ENCODE measurements around the gene NMU. TPM values are rescaled to one million over a fixed set of nuclear protein-coding genes. Genes with fewer than 3 reads are reported as not detected.

Gene NMU
- total and polyA plus RNA-seq, 9 of the 15 experiments (the other 6 are each of a cell fraction or from before 2014, with no cell fraction given), result 73.8 to 846 (median 599) TPM

DNA sequence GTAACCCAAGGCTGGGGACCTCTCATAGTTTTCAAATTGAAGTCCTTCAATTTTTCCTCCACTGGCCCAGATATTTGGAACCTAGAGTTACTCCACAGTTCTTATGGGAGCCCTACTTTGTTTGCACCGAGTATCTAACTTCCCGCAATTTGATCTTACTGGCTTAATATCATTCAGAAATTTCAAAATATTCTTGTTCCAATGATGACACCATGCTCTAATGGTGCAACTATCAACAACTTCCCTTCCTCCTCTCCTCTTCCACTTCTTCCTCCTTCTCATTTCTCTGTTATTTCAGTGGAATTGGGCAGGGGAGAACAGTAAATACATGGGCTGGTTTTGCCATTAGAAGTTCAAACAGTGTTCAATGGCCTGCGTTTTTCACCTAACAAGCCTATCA lies 64.3 kb downstream of the NMU start (continued):
- TF ChIP-seq, protein P1, sequence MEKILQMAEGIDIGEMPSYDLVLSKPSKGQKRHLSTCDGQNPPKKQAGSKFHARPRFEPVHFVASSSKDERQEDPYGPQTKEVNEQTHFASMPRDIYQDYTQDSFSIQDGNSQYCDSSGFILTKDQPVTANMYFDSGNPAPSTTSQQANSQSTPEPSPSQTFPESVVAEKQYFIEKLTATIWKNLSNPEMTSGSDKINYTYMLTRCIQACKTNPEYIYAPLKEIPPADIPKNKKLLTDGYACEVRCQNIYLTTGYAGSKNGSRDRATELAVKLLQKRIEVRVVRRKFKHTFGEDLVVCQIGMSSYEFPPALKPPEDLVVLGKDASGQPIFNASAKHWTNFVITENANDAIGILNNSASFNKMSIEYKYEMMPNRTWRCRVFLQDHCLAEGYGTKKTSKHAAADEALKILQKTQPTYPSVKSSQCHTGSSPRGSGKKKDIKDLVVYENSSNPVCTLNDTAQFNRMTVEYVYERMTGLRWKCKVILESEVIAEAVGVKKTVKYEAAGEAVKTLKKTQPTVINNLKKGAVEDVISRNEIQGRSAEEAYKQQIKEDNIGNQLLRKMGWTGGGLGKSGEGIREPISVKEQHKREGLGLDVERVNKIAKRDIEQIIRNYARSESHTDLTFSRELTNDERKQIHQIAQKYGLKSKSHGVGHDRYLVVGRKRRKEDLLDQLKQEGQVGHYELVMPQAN (IDR thresholded peaks at IDR 0.05; ENCODE audit: borderline replicate concordance), result no peak
- TF ChIP-seq KAT8 (IDR thresholded peaks at IDR 0.05; ENCODE audit: low read depth), result no peak

DNA sequence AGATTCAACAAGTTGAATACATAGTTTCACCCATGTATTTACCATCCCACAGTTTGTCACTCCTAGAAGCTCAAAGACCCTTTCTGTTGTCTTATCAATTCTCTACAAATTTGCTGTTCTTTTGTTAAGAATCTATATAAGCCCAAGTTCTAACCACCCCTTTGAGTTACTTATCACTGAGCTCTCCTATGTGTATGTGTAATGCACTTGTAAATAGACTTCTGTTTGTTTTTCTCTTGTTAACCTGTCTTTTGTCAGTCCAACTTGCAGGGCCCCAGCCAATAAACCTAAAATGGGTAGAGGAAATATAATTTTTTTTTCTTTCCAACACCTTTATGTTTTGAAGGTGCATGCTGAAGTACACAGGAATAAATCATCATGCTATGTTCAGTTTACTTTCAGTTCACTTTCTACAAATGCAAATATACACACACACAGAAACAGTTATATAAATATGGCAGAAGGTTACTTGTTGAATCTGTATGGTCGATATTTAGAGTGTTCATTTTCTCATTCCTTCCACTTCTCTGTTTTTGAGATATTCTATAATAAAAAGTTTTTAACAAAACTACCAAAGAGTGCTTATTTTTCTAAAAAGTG lies 67.1 kb downstream of the NMU start:
- no peak overlapping the region for H3K4me3 ChIP-seq
- no TSS peak for BruUV-seq (replicated peaks)
- intact Hi-C loops (cut with micrococcal nuclease) (no loop called here), in situ Hi-C loops (cut with MboI) (no loop called here)
- H2AFZ ChIP-seq (ENCODE audit: low read depth, low read length), result no peak overlapping the region
- peaks cover 6% of the 10 kb centered on the region; the same call in 2 of the 3 replicates for H3K36me3 ChIP-seq (ENCODE audit: control insufficient read depth, insufficient read depth, low read length)
- ChIA-PET POLR2A (interaction anchor here (0.6 kb wide), 1 partner anchor 23 kb away, joined by 3 read pairs; no protein-coding TSS in a partner anchor), CTCF (ENCODE audit: low intra/inter-chr PET ratio) (no interaction called here)
- H3K4me1 ChIP-seq (replicated peaks in 1 of 2; ENCODE audit: control insufficient read depth in 2 of 2, insufficient read depth in 2 of 2, low read length in 2 of 2), result peaks cover 0 to 4% of the 10 kb centered on the region in 2 experiments; a peak in 1 of 5 replicates
- DNase-seq (ENCODE audit: extremely low read depth in 1 of 4, low spot score in 3 of 4), result no peak
- H3K9me3 ChIP-seq (replicated peaks; ENCODE audit: control insufficient read depth, insufficient read depth, low read depth, low read length), result 0 out of 2 replicates have a peak, but pooled peaks cover 1% of the 10 kb centered on the region
- no peaks in the 10 kb centered on the region for H3K9me1 ChIP-seq (ENCODE audit: control insufficient read depth, insufficient read depth, low read length)
- H3K27ac ChIP-seq (ENCODE audit: extremely low read depth, low read depth, low read length), result no peak overlapping the region
- 72% methylated on average over 1 of the region's 1 CpG for WGBS (ENCODE audit: insufficient coverage, low coverage, missing lambda C conversion rate)
- no peaks in the 10 kb centered on the region for H3K79me2 ChIP-seq (ENCODE audit: control insufficient read depth, insufficient read depth, low read length)
- no peak overlapping the region for H3K9ac ChIP-seq (ENCODE audit: insufficient read depth in 1 of 2, low read depth in 2 of 2, low read length in 2 of 2)
- no peak for FAIRE-seq
- no peaks in the 10 kb centered on the region for H4K20me1 ChIP-seq (replicated peaks; ENCODE audit: control insufficient read depth, insufficient read depth, low read length)
- no peak overlapping the region for H3K4me2 ChIP-seq (ENCODE audit: insufficient read depth, low read length)
- no peaks in the 10 kb centered on the region for H3K27me3 ChIP-seq (ENCODE audit: control insufficient read depth in 2 of 2, insufficient read depth in 2 of 2, low read length in 2 of 2)
- ATAC-seq, result no peak
- no peak for TF ChIP-seq DDX20 (tag; IDR thresholded peaks at IDR 0.05; ENCODE audit: low read depth)
- TF ChIP-seq, protein P2, sequence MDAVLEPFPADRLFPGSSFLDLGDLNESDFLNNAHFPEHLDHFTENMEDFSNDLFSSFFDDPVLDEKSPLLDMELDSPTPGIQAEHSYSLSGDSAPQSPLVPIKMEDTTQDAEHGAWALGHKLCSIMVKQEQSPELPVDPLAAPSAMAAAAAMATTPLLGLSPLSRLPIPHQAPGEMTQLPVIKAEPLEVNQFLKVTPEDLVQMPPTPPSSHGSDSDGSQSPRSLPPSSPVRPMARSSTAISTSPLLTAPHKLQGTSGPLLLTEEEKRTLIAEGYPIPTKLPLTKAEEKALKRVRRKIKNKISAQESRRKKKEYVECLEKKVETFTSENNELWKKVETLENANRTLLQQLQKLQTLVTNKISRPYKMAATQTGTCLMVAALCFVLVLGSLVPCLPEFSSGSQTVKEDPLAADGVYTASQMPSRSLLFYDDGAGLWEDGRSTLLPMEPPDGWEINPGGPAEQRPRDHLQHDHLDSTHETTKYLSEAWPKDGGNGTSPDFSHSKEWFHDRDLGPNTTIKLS (IDR thresholded peaks at IDR 0.05; ENCODE audit: borderline replicate concordance, low read depth), result no peak
- TF ChIP-seq, protein P3, sequence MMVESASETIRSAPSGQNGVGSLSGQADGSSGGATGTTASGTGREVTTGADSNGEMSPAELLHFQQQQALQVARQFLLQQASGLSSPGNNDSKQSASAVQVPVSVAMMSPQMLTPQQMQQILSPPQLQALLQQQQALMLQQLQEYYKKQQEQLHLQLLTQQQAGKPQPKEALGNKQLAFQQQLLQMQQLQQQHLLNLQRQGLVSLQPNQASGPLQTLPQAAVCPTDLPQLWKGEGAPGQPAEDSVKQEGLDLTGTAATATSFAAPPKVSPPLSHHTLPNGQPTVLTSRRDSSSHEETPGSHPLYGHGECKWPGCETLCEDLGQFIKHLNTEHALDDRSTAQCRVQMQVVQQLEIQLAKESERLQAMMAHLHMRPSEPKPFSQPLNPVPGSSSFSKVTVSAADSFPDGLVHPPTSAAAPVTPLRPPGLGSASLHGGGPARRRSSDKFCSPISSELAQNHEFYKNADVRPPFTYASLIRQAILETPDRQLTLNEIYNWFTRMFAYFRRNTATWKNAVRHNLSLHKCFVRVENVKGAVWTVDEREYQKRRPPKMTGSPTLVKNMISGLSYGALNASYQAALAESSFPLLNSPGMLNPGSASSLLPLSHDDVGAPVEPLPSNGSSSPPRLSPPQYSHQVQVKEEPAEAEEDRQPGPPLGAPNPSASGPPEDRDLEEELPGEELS (CRISPR knock-in tag; IDR thresholded peaks at IDR 0.05; ENCODE audit: borderline replicate concordance), result no peak
- TF ChIP-seq ELF1 (tag; IDR thresholded peaks at IDR 0.05), result no peak
- no peak for TF ChIP-seq ZBTB1 (CRISPR knock-in tag; IDR thresholded peaks at IDR 0.05; ENCODE audit: borderline replicate concordance, low read depth)
- no peak for TF ChIP-seq CBFA2T3 (IDR thresholded peaks at IDR 0.05)
- no peak for TF ChIP-seq ZNF696 (CRISPR knock-in tag; conservative IDR thresholded peaks at IDR 0.05)
- no peak for TF ChIP-seq ZNF184 (CRISPR knock-in tag; IDR thresholded peaks at IDR 0.05)
- TF ChIP-seq KLF10 (CRISPR knock-in tag; IDR thresholded peaks at IDR 0.05), result no peak
- TF ChIP-seq ZNF644 (tag; IDR thresholded peaks at IDR 0.05; ENCODE audit: low read depth), result no peak

All from K562 (cell line).